Esophagus squamous epithelium (tissue), 4 donors: Measurements from ENCODE around the gene ENOX2.

Experiments
- POLR2A ChIP-seq, 4 donors: fragments of 450-650 bp; IDR thresholded peaks; one replicate each; pipeline ENCODE4 v1.6.1; 2017; ENCODE audit warnings: antibody characterized with exemption in 4 of 4, mild to moderate bottlenecking in 4 of 4, moderate library complexity in 3 of 4
- TF ChIP-seq, protein P1 (sequence below), 6 experiments: fragments of 450-650 bp in 4 of 6; fragments of 200-600 bp in 2 of 6; sonication (generic) in 2 of 6; IDR thresholded peaks; one replicate each; pipeline ENCODE4 v1.5.1; 2016 to 2019; ENCODE audit warnings: antibody characterized with exemption in 6 of 6, mild to moderate bottlenecking in 4 of 6, moderate library complexity in 4 of 6

DNA sequence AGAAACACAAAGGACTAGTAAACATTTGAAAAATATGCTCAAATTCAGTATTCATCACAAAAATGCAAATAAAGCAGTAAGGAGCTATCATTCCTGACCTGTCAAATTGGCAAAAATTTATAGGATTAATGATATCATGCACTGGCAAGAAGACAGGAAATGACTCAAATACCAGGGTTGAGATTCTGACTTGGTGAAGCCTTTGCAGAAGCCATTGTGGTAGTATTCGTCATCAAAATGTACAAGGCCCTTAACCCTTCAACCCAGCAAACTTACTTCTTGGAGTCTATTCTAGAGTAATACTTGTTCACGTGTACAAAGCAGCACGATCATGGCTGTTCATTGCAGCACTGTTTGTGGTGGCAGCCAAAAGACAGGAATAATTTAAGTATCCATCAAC is 132.4 kb downstream of the ENOX2 start:
- TF ChIP-seq, protein P1, sequence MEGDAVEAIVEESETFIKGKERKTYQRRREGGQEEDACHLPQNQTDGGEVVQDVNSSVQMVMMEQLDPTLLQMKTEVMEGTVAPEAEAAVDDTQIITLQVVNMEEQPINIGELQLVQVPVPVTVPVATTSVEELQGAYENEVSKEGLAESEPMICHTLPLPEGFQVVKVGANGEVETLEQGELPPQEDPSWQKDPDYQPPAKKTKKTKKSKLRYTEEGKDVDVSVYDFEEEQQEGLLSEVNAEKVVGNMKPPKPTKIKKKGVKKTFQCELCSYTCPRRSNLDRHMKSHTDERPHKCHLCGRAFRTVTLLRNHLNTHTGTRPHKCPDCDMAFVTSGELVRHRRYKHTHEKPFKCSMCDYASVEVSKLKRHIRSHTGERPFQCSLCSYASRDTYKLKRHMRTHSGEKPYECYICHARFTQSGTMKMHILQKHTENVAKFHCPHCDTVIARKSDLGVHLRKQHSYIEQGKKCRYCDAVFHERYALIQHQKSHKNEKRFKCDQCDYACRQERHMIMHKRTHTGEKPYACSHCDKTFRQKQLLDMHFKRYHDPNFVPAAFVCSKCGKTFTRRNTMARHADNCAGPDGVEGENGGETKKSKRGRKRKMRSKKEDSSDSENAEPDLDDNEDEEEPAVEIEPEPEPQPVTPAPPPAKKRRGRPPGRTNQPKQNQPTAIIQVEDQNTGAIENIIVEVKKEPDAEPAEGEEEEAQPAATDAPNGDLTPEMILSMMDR (IDR thresholded peaks at IDR 0.05) = no peak
- no peak for TF ChIP-seq POLR2A (IDR thresholded peaks at IDR 0.05)
